Uterus (tissue), 2 donors: Measurements from ENCODE around the gene RAD23B.

Experiments
- CTCF ChIP-seq, 4 experiments: fragments of 200-600 bp in 2 of 4; fragments of 450-650 bp in 2 of 4; sonication (generic) in 2 of 4; IDR thresholded peaks; one replicate each; pipeline ENCODE4 v1.5.1; 2016 to 2019; ENCODE audit warnings: antibody characterized with exemption in 4 of 4, mild to moderate bottlenecking in 2 of 4, moderate library complexity in 1 of 4
- POLR2A ChIP-seq, 2 donors: fragments of 450-650 bp; IDR thresholded peaks; one replicate each; pipeline ENCODE4 v1.6.1; 2016; ENCODE audit warnings: antibody characterized with exemption in 2 of 2, mild to moderate bottlenecking in 1 of 2, moderate library complexity in 1 of 2

DNA sequence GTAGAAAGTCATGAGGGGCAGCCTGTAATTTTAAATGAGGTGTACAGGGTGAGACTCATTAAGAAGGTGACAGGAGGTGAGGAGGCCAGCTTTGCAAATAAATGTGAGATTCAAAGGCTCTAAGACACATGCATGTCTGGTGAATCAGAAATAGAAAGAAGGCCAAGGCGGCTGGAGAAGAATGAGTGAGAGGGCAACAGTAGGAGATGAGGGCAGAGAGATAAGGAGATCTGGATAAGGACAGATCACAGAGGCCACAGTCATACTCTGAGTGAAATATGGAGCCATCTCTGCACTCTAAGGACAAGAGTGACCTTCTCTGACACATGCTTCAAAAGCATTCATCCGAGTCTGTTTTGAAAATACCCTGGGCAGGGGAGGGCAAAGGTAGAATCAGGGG lies 90.7 kb downstream of the RAD23B start:
- TF ChIP-seq CTCF (IDR thresholded peaks at IDR 0.05) (no peak), POLR2A (IDR thresholded peaks at IDR 0.05) (no peak)
